HG02884 (cell line): Measurements from ENCODE around the gene TM4SF1.
"Not testable (repeated sequence)": the region's sequence is repeated elsewhere in the genome, so short reads cannot be mapped to it uniquely, and the experiment has no call there.

Experiments
- ATAC-seq: cut with Tn5 transposase; IDR thresholded peaks from one replicate; pipeline ENCODE4 v1.9.1; 2021; ENCODE audit warnings: mild to moderate bottlenecking, moderate library complexity; ENCODE audit not compliant: unreplicated experiment

The TM4SF1 gene

DNA sequence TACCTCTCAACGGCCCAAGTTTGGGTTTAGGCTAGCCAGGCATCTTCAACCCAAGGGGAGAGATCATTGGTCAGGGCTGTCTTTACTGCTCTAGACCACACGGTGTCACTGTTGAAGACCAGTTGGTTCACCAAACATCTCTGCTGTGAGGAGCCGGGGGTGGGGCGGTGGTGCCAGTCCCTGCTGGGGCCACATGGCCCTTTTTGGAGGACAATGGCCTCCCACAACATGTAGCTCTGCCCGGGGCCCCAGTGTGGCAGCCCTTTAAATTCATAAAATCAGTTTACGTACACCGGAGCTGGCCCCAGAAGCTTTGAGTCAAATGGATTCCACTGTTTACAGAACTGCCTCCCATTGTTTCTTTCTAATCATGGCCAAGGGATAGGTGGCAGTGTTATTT, 24.9 kb downstream of the TM4SF1 start:
- peak; percentile 94 for ATAC-seq

DNA sequence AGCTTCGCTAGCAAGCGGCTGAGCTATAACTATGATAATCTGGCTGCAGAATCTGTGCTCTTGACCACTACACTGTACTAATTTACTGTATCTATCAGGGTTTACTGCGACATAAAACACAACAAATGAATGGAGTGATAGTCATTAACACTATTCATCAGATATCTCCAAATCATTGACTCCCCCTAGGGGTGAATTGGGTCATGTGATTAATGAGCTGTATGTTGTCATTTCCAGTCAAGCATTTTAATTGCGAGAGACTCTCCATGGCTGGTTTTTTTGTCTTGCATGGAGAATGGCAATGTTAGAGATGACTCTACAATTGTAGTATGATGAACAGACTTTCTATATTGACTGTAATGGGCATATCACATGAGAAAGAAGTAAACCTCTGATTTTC, 33.5 kb downstream of the TM4SF1 start:
- ATAC-seq: no peak

DNA sequence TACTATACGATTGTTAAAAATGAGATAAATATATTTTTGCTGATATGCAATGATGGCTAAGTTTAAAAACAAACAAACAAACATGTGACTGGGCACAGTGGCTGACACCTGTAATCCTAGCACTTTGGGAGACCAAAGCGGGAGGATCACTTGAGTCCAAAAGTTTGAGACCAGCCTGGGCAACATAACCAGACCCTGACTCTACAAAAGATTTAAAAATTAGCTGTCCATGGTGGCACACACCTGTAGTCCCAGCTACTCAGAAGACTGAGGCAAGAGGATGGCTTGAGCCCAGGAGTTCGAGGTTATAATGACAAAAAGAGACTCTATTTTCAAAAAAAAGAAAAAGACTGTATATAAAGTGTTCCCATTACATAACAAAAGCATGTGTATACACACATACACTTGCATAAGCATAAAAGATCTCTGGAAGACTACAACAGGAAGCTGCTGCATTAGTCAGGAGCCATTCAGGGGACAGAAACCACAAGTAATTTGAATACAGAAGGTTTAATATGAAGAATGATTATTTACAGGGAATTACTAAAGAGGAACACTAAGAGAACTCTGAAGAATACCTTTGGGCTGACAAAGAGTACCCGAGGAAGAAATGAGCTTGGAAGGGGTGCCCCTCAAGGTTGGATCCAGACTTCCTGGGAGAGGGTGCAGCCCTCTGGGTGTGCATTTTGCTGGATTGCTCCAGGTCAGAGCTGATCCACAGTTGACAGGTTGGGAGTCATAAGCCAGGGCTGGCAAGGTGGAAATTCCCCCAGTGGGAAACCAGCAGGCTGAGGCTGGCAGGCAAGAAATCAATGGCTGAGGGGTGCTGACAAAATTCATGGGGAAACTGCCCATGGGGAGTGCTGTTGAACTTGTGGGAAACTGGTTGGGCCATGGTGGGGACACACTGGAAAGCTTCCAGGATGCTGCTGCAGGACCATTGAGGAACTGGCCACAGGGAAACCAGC, 34.8 kb downstream of the TM4SF1 start:
- ATAC-seq: no peak

DNA sequence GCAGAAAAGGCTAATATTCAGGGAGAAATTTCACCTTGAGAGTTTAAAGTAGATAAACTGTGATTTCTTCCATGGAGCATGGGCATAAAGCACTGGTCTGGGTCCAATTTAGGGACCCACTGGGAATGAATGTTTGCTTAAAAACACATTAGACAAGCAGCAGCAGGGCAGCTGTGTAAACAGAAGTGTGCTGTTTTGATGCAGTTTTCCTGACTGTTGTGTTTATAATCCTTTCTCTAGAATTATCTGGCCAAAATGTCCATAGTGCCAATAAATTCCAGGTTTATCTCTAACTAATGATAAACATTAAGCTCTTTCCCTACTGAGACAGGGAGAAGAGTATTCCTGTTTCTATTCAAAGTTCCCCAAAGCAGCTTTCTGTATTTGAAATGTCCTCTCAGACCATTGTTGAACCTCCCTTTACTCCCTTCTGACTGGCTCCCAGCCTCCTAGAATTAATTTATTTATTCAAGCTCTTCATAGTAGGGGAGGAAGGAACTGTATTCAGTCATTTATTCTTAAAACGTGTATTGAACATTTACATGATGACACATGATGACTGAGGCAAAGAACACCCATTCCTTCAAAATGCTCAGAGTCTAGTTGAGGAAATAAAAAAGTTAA, 37.0 kb downstream of the TM4SF1 start:
- no peak for ATAC-seq

DNA sequence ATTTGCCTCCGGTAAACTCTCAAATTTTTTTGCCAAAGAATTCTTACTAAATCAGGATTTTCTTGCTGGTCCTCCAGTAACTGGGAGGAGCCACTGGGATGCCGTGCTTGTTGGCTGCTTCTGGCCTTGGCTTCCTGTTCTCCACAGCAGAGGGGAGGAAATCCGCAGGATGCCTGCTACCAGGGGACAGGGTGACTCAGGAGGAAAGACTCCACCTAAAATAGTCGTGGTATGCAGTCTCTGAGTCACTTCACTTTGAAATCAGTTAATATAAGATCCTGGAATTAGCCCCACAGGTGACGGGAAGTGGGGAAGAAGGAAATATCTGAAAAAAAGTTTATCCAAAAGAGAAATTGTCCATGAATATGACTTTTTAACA, 37.5 kb downstream of the TM4SF1 start:
- ATAC-seq: no peak

DNA sequence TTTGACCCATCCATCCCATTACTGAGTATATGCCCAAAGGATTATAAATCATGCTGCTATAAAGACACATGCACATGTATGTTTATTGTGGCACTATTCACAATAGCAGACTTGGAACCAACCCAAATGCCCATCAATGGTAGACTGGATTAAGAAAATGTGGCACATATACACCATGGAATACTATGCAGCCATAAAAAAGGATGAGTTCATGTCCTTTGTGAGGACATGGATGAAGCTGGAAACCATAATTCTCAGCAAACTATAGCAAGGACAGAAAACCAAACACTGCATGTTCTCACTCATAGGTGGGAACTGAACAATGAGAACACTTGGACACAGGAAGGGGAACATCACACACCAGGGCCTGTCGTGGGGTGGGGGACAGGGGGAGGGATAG, 40.0 kb downstream of the TM4SF1 start:
- not testable (repeated sequence) for ATAC-seq

DNA sequence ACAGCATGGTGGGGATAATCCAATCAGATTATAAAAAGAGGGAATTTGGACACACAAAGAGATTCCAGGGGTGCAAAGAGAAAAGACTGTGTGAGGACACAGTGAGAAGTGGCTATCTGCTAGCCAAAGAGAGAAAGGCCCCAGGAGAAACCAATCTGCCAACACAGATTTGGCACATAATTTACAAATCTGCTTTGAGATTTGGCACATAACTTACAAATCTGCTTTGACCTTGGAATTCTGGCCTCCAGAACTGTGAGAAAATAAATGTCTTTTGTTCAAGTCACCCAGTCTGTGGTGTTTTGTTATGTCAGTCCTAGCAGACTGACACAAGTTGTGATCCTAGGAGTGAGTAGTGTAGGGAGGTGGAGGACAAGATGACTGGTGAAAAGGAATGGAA, 40.5 kb downstream of the TM4SF1 start:
- no peak for ATAC-seq

DNA sequence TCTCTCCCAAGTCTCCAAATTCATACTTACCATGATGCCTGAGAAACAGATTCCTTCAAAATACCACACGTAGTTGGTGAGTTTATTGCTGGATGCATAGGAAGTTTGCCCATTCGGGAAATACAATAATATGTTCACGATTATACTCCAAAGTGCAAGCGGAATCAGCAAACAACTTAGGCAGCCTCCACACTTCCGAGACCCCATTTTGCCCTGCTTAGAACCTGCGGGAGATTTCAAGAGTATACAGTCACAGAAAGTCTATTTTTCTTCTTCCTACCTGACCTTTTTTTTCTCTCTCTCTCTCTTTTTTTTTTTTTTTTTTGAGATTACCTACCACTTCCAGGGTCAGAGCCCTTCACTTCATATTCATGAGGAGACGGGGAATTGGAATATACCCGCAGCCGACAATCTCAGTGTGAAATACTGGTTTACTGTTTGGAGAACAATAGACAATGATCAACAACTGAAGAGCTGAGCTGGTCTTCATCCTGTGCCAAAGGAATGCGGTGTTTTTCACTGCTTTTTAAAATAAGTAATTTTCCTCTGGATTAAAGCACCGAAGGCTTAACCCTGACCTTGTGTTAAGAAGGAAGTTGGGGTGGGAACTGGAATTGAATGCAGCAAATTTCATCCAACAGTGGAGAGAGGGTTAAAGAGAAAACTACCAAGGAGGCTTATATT, 44.1 kb downstream of the TM4SF1 start, which contains the start of gene TM4SF18:
Gene TM4SF18, minus strand, starts transcription at position 461 of the 684 bp plus-strand sequence. Its CDS starts 254 bp downstream, at position 207.
- ATAC-seq: no peak

DNA sequence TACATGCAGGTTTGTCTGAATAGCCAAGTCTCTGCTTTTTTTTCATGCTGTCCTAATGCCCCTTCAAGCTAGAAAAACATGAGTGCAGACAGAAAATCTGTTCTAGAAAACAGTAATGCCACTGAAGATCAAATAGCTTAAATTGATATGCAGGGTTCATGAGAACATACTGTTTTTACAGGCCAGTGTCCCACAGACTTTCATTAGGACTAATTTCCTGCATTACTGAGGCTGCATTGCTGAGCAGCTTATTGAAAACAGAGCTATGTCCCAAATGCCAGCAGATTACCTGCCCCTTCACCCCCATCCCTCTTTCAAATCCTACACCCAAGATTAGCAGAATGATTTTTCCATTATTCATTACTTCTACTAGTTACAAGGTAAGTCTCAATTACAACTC, 44.7 kb downstream of the TM4SF1 start:
- no peak for ATAC-seq

DNA sequence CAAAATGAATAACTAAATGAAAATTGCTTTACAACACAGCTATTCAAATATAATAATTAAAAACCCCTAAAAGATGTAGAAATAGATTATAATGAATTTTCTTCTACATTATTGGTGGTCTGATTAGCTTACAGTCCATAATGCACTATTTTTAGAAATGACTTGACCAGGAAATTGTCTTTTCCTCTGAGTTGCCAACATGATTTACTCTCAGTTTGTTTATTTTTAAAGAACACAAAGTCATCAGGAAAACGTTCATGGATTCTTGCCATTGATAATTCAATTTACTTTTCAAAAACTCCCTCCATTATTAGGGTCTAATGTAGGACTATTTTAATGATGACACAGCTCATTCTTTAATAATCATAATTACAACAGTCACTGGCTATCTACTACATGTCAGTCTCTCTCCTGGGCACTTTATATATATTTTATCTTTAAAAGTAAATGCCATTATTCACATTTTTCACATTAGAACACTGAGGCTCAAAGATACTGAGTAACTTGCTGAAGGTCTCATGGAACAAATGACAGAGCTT, 45.2 kb downstream of the TM4SF1 start:
- no peak for ATAC-seq

DNA sequence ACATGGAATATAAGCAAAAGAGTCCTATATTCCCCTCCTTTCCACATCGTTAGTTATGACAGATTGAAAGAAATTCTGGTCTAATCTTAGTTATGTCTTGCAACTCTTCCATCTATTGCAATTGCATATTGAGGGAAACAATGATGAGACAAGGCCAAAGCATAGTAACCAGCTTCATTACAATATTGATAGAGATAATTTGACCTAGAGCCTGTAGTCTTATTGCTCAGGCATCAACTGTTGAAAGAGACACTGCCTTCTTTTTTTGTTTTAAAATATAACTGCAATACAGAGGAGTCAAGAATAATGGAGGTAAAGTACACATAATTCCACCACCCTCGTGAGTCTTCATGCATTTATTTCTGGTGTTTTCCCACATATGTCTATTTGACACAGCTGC, 46.1 kb downstream of the TM4SF1 start:
- no peak for ATAC-seq

DNA sequence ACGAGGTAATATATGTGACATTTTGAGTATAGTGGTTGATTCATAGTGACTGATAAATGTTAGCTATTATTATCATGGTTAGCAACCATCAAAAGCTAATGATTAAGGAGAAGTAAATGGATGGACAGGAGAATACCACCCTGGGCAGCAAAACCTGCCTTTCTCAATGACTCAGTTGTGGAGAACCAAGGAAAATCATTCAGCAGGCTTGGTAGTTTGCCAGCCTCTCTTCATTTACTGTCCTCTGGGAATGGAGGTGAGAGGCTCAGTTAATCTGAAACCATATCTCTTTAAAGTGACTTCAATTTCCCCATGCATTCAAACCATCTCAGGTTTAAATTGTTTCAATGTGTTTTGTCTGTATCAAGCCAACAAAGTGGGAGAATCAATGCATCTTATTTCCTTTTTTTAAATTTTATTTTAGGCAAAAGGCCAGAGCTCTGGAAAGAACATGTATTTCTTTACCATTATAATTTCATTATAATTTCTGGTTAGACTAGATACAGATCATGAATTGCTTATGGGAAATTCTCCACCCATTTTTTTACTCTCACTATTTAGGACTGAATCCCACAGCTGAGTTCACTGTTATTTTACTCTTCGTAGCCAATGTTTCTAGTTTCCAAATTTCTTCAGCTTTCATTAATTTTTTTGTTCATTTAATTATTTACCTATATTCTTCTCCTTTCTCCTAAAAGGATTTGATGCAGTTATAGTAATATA, 46.7 kb downstream of the TM4SF1 start:
- no peak for ATAC-seq

DNA sequence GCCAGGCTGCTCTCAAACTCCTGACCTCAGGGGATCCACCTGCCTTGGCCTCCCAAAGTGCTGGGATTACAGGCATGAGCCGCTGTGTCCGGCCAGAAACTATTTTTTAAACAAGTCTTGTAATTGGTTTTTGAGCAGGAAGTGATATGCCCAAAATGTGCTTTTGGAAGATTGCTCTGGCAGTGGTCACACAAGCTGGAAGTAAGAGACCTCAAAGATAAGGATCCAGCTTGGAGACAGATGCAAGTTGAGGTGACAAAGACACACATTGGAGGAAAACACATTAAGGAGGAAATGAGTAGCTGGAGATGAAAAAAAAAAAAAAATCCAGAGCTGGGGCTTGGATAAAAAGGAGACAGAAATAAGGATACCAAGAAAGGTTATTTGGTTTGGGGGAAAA, 50.3 kb downstream of the TM4SF1 start:
- ATAC-seq: no peak

DNA sequence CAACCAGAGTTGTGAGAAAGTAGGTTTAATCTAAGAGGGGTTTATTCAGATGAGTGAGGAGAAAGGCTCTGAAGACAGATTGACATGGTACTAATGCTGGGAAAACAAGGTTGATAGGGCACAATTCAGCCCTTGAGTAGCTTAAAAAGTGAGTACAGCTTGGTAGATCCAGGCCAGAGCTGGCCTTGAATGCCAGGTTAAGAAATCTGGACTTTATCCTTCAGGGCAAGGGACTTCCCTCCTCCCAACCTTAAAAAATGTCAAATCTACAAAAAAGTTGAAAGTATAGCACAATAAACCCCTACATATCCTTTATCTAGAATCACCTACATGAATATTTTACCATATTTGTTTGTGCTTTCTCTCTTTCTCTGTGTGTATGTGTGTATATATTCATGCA, 51.9 kb downstream of the TM4SF1 start:
- no peak for ATAC-seq

DNA sequence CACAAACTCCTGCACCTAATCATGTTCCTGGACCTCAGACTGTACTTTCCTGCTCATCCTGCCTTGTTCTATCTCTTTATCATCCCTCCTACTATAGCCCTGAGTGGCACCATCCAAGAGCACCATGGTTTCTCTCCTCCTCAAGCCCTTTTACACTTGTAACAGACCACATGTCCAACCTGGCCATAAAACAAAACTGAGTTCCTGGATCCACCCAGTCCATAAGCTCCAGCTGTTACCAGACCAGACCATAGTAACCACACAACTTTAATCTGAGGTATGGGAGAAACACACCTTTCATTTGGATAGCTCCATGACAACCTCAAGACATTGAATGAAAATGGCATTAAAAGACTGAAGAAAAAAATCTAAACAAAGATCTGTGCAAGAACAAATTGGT, 53.1 kb downstream of the TM4SF1 start:
- ATAC-seq: no peak

DNA sequence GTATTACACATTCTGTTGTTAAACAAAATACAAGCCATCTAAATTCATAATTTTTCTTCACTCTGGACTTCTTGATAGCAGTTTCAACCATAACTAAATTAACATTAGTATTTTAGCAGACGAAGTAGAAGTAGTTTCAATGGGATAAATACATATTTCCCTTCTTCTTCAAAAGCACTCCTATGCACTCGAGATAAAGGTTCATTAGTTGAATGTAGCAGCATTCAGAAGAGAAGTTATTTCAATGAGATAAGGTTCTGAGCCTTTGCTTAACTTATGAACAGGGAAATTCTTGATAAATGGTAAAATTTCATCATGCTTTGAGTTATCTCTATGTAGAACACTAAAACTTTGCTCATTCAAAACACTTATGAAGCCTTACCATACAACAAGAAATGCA, 55.8 kb downstream of the TM4SF1 start:
- no peak for ATAC-seq

DNA sequence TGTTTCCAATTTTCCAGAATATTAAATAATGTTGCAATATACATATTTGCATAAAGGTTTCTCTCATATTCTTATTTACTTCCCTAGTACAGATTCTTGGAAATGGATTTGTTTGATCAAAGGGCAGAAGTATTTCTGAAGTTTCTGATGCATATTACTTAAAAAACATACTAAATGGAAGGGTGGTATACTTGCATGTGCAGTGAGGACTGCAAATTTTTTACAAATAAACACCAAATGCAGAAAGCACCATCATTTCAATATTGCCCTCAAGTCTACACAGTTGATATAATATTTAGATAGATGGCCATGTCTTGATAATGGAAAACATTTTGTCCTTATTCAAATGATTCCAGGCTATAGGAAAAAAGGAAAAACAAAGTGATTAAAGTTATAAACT, 56.3 kb downstream of the TM4SF1 start:
- ATAC-seq: no peak

DNA sequence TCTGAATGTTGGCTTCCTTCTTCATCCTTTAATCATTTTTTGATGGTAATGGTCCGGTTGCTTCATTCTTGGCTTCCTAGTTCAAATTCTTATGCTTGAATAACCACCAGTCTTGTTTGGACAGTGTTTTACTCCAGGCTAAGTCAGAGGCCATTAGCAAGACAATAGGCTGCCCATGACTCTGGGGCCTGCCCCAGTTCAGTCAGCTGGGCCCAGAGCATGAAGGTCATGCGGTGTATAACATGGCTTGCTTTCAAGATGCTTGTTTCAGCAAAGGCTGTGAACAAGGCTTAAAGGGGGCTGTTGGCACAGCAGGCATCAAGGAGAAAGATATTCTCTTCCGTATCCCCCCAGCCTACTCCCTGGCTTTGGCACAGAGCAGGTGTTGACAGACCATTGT, 57.7 kb downstream of the TM4SF1 start:
- ATAC-seq: no peak
